Ovary (tissue), 3 donors: ENCODE measurements around the gene ANAPC5.
"Not testable (repeated sequence)": the region's sequence is repeated elsewhere in the genome, so short reads cannot be mapped to it uniquely, and the experiment has no call there.

Experiments used
- CTCF ChIP-seq, 3 donors: fragments of 450-650 bp in 2 of 3; fragments of 200-600 bp in 1 of 3; IDR thresholded peaks; one replicate each; pipeline versions ENCODE4 v1.5.1 to v1.8.0; 2016 to 2022; ENCODE audit warnings: antibody characterized with exemption in 3 of 3, mild to moderate bottlenecking in 1 of 3
- EP300 ChIP-seq: sonication (generic); formaldehyde crosslinking; IDR thresholded peaks from one replicate; pipeline ENCODE4 v1.6.1; 2017; ENCODE audit warnings: antibody characterized with exemption
- POLR2A ChIP-seq: fragments of 450-650 bp; IDR thresholded peaks from one replicate; pipeline ENCODE4 v1.6.1; 2017; ENCODE audit warnings: antibody characterized with exemption, mild to moderate bottlenecking, moderate library complexity
- donor health status: DM: no; HTN: no; CAD: no.

GRCh38 chr12:121280531-121280930 is 71.7 kb downstream of the ANAPC5 start:
- not testable (repeated sequence) for TF ChIP-seq POLR2A; CTCF (IDR thresholded peaks at IDR 0.05); EP300
